ENCODE results near the gene PDLIM5. TPM values are rescaled to one million over a fixed set of nuclear protein-coding genes. Genes with fewer than 3 reads are reported as not detected.
"Not testable (repeated sequence)": the region's sequence is repeated elsewhere in the genome, so short reads cannot be mapped to it uniquely, and the experiment has no call there.

Gene PDLIM5
- total RNA-seq, 1 donor from 2014 or later: 1,256 TPM

DNA sequence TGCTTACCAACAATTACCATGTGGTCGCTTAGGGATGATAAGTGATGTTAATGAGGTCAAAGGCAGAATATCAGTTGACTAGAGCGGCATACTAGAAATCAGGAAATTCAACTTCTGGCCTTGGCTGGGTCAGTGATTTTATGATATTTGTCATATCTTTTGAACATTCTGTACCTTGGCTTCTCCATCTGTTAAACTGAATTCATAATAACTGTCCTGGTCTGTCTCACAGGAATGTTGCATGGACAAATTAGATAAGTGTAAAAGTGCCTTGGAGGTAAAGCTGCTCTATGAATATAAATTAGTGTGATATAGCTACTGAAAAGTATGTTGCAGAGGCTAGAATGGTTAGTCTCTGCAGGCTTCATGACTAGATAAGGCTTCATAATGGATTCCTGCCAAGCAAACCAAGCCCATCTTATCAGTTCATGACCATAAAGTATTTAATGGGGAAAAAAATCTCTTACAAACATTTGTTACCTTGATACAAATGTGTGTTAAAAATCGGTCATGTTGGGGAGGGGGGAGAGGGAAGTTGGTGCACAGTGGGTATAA, 201.4 kb downstream of the PDLIM5 start:
- intact Hi-C loops (cut with DNase I): no loop called here

GRCh38 chr4:94653984-94654609, 202.4 kb downstream of the PDLIM5 start:
- intact Hi-C loops (cut with DNase I): no loop called here
- DNase-seq (ENCODE audit: low spot score): no peak

More for the DNA sequence above, 201.4 kb downstream of the PDLIM5 start:
- DNase-seq (ENCODE audit: low spot score): no peak

DNA sequence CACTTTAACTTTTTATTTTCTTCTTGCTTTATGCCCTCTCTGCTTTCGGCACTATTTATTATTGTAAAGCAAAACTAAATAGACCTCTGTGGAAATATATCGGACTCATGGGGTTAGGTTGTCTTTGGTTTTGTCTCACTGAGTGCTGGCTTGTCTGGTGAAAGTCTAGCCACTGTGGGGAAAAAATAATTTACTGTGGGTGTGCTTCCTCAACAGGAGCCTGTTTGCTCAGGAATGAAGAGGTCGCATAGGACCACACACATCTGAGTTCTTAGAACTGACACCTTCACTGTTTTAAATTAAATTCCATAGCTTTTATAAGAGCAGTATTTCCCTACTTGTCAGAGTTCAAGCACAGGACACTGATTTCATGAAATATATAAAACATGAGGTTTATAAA, 203.0 kb downstream of the PDLIM5 start:
- intact Hi-C loops (cut with DNase I): no loop called here
- DNase-seq (ENCODE audit: low spot score): no peak

DNA sequence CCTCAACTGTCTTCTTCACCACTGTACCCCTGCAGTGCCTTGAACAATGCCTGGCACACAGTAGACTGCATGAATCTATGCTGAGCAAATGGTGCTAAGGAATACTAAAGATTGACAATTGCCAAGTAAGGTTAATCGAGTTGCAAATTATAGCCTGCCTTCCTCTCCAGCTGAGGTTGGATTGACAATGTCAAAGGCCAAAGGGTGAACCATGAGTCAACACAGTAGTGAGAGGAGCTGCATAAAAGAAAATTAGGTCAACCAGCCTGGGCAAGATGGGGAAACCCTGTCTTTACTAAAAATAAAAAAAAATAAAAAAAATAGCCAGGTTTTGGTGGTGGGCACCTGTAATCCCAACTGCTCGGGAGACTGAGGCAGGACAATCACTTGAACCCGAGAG, 208.9 kb downstream of the PDLIM5 start:
- intact Hi-C loops (cut with DNase I): no loop called here
- DNase-seq (ENCODE audit: low spot score): no peak

DNA sequence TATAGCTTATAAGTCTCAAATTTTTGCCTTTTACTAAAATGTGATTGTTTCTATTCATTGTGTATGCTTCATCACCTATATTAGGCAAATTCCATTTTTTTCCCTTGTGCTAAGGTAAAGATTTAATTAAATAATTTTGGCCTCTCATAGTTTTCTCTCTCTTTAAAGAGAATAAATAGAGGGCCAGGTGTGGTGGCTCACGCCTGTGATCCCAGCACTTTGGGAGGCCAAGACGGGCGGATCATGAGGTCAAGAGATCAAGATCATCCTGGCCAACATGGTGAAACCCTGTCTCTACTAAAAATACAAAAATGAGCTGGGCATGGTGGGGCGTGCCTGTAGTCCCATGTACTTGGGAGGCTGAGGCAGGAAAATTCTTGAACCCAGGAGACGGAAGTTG, 213.3 kb downstream of the PDLIM5 start:
- intact Hi-C loops (cut with DNase I); DNase-seq (ENCODE audit: low spot score): not testable (repeated sequence)

- no peak for DNase-seq (ENCODE audit: low spot score)
- intact Hi-C loops (cut with DNase I): no loop called here
Observed at GRCh38 chr4:94665500-94666404, 214.0 kb downstream of the PDLIM5 start.

GRCh38 chr4:94668724-94669123, 217.0 kb downstream of the PDLIM5 start:
- no peak for DNase-seq (ENCODE audit: low spot score)
- intact Hi-C loops (cut with DNase I): no loop called here

DNA sequence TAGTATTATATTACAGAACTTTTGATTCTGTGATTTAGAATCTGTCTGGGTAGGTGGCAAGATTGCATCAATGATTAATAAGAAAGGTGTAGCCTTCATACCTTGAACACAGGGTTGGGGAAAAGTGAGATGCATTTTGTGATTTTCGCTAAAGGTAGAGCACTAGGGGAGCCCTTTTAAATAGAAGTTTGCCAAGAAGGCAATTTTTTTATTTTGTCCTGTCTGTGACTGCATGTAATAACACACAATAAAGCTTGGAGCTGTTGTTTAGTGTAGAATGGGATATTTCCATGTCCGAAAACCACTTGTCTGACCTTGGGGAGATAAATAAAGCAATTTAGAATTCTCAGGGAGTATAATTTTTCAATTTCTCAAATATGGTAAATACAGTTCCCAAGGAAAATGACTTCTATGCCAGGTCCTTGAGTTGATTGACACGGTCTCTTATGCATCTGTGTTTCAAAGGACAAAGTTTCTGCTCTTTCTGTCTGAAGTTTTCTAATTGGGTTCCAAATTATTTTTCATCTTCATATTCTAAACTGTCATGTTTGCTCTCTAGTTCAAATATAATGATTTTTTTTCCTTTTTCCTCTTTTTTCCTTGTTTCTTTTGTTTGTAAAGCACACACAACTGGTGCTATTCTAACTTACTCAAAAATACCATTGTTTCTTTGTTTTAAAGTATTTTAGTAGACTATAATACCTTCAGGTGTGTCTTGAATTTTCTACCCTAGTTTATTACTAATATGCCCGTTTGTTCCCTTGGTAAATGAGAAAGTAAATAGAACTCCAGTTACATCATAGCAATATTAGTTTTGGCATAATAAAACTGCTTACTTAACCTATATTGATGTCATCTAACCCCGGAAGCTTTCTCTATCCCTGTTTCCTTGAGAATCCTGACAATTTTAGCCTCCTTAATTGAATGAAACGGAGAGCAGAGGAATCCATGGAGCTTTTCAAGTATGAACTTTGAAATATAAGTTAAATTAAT, 218.2 kb downstream of the PDLIM5 start:
- intact Hi-C loops (cut with DNase I): no loop called here
- DNase-seq (ENCODE audit: low spot score): no peak

DNA sequence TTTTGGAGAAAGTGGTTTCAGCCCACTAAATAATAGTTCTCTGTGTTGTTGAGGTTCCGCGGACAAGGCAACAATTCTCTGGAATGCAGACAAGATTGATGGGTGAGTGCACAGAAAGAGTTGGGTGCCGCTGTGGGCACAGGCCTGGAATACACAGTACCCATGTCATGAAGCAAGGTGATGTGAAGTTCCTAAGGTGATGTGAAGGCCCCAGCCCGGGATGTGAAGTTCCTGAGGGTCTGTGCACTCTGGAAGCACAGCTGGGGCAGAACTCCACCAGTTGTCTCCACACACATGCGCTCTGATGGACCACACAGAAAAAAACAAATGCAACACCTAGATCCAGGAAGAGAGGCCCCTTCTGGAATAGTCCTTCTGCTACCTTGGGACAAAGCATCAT, 219.4 kb downstream of the PDLIM5 start:
- intact Hi-C loops (cut with DNase I): no loop called here
- no peak for DNase-seq (ENCODE audit: low spot score)

- intact Hi-C loops (cut with DNase I): no loop called here
- DNase-seq (ENCODE audit: low spot score): no peak
Observed at GRCh38 chr4:94673961-94674360, 222.2 kb downstream of the PDLIM5 start.

- DNase-seq (ENCODE audit: low spot score): no peak
- intact Hi-C loops (cut with DNase I): no loop called here
Observed at GRCh38 chr4:94676970-94677369, 225.2 kb downstream of the PDLIM5 start.

GRCh38 chr4:94678896-94679295, 227.2 kb downstream of the PDLIM5 start:
- intact Hi-C loops (cut with DNase I): no loop called here
- no peak for DNase-seq (ENCODE audit: low spot score)

- intact Hi-C loops (cut with DNase I): no loop called here
- DNase-seq (ENCODE audit: low spot score): no peak
Observed at GRCh38 chr4:94680176-94680862, 228.6 kb downstream of the PDLIM5 start.

DNA sequence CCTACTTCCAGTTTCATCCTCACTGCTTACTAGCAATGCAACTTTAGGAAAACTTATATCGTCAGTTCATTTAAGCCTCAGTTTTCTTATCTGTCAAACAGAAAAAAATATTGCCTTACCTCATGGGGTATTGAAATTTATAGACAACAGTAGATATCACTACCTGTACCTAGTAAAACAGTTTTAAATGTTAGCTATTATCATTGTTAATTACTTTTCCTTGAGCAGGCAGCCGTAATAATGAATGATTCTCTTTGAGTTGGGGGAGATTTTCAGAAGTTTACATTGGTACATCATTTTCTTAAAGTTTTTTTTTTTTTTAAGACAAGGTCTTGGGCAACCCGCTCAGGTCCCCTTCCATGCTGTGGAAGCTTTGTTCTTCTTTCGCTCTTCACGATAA, 234.3 kb downstream of the PDLIM5 start:
- DNase-seq (ENCODE audit: low spot score): no peak
- intact Hi-C loops (cut with DNase I): no loop called here

DNA sequence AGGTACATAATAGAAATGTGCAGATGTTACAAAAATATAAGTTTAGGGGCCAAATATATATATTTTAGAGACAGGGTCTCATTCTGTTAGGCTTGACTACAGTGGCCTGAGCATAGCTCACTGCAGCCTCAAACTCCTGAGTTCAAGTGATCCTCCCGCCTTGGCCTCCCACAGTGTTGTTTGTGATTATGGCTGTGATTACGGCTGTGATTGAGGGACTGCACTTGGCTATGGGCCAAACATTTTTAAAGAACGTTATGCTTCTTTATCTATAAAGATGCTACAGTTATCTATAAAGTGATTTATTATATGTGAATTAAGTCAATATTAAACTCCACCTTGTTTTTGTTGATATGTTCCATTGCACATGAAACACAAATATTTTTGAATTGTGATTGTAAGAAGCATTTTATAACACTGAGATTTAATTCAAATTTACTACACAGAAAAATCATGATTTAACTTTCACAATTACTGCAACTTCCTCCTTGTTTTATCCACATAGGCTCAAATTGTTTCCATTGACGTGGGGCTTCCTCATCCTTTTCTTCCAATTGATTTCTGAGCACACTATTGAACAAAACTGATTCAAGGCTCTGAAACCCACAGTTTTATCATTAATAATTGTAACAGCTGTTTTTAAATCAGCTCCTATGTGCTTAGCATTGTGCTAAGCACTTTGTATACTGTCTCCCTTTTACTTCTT, 237.6 kb downstream of the PDLIM5 start:
- no peak for DNase-seq (ENCODE audit: low spot score)
- intact Hi-C loops (cut with DNase I): no loop called here

DNA sequence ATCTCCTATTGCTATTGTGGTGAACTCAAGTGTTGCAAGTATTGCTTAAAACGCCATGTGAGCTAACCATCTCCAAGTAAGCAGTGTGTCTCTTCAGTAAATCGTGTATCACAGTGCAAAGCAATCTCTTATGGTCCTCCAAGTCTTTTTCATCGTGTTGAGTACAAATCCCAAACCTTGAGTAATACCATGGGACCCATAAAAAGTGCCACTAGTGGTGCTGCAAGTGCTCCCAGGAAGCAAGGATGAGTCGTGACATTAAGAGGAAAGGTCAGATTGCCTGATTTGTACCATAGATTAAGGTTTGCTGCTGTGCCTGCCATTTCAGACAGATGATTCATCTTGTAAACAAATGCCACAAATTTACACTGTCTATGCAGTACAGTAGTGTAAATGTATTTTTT, 239.1 kb downstream of the PDLIM5 start:
- DNase-seq (ENCODE audit: low spot score): no peak
- intact Hi-C loops (cut with DNase I): no loop called here

- DNase-seq (ENCODE audit: low spot score): no peak
- intact Hi-C loops (cut with DNase I): no loop called here
Observed at GRCh38 chr4:94691552-94691951, 239.8 kb downstream of the PDLIM5 start.

- DNase-seq (ENCODE audit: low spot score): no peak
- intact Hi-C loops (cut with DNase I): no loop called here
Observed at GRCh38 chr4:94695384-94695783, 243.6 kb downstream of the PDLIM5 start.

Data from cardiac septum (tissue), 1 donor.